Coronary artery (tissue), 2 donors: ENCODE data around the gene OTOP2.

Source experiments
- DNase-seq: peaks from one replicate; pipeline ENCODE4 v3.0.0-alpha.2; 2017; ENCODE audit warnings: low spot score
- H3K27ac ChIP-seq, 2 donors: fragments of 200-600 bp; sonication (generic); one replicate each; pipeline ENCODE4 v1.5.1; 2016 to 2019
- H3K4me3 ChIP-seq: fragments of 200-600 bp; sonication (generic); 2 replicates; pipeline ENCODE4 v1.5.1; 2016; ENCODE audit warnings: mild to moderate bottlenecking, moderate library complexity
- CTCF ChIP-seq: fragments of 200-600 bp; sonication (generic); IDR thresholded peaks from one replicate; pipeline ENCODE4 v1.5.1; 2019; ENCODE audit warnings: antibody characterized with exemption

Gene OTOP2

GRCh38 chr17:74939534-74939933, 15.5 kb downstream of the OTOP2 start:
- Histone ChIP-seq H3K27ac (no peak overlapping the region), H3K4me3 (no peak overlapping the region)
- TF ChIP-seq CTCF = no peak
- DNase-seq = no peak

DNA sequence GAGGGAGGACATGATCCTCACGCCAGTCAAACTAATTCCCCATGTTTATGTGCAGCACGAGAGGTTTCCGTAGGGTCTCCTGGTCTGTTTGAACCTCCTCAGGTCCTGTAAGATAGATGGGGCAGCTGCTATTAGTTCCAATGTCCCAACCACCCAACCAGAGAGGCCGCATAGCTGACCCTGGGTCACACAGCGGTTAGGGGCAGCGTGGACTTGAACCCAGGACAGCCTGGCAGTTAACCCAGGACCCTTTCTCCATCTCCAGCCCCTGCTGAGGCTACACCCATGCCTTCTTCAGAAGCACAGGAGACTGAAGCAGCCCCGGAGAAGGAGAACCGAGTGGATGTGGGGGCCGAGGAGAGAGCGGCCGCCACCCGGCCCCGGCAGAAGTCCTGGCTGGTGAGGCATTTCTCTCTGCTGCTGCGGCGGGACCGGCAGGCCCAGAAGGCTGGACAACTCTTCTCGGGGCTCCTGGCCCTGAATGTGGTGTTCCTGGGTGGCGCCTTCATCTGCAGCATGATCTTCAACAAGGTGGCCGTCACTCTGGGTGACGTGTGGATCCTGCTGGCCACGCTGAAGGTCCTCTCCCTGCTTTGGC, 17.2 kb downstream of the OTOP2 start:
- Histone ChIP-seq H3K27ac (no peak overlapping the region), H3K4me3 (no peak overlapping the region)
- DNase-seq = no peak
- no peak for TF ChIP-seq CTCF

DNA sequence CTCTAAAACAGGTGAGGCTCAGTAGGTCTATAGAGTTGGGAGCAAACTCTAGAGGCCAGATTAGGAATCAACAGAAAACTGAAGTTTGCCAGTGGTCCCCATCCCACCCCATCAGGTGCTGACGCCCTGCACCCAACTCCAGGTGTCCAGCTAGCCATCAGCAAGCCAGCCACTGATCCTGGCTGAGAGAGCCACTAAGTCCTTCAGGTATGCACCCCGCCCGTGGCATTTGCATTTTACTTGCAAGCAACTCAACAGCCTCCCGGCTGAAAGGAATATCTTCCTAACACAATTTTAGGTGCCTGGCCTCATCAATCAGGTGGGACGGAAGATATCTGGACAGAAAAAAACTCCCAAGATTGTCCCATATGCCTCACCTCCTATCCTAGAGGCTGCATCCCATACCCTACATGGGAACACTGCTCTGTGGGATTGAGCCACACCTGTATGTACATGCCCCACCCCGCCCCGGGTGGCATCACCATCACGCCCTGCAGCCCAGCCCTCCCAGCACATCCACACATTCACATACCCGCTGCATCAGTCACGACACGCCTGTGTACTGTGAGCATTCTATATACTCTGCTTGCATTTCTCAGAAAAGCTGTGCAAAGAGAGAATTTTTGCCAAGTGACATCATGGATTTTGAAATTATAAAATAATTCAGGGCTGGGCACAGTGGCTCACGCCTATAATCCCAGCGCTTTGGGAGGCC, 19.9 kb downstream of the OTOP2 start:
- Histone ChIP-seq H3K27ac (no peak overlapping the region), H3K4me3 (no peak overlapping the region)
- no peak for TF ChIP-seq CTCF
- no peak for DNase-seq

DNA sequence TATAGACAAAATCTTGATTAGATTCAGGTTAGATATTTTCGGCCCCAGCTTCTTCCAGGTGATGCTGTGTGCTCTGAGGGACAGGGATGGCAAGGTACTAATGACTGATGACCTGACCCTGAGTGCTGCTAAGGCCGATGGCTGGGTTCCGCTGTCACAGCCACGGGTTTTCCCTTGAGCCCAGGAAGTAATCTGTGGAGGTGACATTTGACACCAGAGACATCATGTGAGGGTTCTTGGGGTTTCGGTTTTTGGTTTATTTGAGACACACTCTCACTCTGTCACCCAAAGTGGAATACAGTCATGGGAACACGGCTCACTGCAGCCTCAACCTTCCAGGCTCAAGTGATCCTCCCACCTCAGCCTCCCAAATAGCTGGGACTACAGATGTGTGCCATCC, 21.5 kb downstream of the OTOP2 start:
- DNase-seq = no peak
- H3K4me3 ChIP-seq = no peak overlapping the region
- no peak overlapping the region for H3K27ac ChIP-seq
- no peak for TF ChIP-seq CTCF

GRCh38 chr17:74946641-74947040, 22.6 kb downstream of the OTOP2 start:
- Histone ChIP-seq H3K27ac (no peak overlapping the region), H3K4me3 (no peak overlapping the region)
- no peak for DNase-seq
- no peak for TF ChIP-seq CTCF

GRCh38 chr17:74947041-74947754, 23.1 kb downstream of the OTOP2 start:
- Histone ChIP-seq H3K4me3 (no peak overlapping the region), H3K27ac (no peak overlapping the region)
- TF ChIP-seq CTCF = no peak
- no peak for DNase-seq
